Measurements from ENCODE around the gene STARD3.

DNA sequence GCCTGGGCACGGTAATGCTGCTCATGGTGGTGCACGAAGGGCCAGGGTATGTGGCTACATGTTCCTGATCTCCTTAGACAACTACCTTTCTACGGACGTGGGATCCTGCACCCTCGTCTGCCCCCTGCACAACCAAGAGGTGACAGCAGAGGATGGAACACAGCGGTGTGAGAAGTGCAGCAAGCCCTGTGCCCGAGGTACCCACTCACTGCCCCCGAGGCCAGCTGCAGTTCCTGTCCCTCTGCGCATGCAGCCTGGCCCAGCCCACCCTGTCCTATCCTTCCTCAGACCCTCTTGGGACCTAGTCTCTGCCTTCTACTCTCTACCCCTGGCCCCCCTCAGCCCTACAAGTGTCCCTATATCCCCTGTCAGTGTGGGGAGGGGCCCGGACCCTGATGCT is 74.9 kb downstream of the STARD3 start:
- TF ChIP-seq, protein P1, sequence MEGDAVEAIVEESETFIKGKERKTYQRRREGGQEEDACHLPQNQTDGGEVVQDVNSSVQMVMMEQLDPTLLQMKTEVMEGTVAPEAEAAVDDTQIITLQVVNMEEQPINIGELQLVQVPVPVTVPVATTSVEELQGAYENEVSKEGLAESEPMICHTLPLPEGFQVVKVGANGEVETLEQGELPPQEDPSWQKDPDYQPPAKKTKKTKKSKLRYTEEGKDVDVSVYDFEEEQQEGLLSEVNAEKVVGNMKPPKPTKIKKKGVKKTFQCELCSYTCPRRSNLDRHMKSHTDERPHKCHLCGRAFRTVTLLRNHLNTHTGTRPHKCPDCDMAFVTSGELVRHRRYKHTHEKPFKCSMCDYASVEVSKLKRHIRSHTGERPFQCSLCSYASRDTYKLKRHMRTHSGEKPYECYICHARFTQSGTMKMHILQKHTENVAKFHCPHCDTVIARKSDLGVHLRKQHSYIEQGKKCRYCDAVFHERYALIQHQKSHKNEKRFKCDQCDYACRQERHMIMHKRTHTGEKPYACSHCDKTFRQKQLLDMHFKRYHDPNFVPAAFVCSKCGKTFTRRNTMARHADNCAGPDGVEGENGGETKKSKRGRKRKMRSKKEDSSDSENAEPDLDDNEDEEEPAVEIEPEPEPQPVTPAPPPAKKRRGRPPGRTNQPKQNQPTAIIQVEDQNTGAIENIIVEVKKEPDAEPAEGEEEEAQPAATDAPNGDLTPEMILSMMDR (conservative IDR thresholded peaks at IDR 0.05): no peak
- no peak for TF ChIP-seq EZH2 (IDR thresholded peaks at IDR 0.05; ENCODE audit: low read depth)

Data from PC-9 (cell line).